HG02571 (cell line): ENCODE data around the gene SLC25A17.
"Not testable (repeated sequence)": the region's sequence is repeated elsewhere in the genome, so short reads cannot be mapped to it uniquely, and the experiment has no call there.

Experiments used
- ATAC-seq: cut with Tn5 transposase; IDR thresholded peaks from one replicate; pipeline ENCODE4 v1.9.1; 2021; ENCODE audit warnings: mild to moderate bottlenecking, moderate library complexity; ENCODE audit not compliant: unreplicated experiment

The SLC25A17 gene, protein sequence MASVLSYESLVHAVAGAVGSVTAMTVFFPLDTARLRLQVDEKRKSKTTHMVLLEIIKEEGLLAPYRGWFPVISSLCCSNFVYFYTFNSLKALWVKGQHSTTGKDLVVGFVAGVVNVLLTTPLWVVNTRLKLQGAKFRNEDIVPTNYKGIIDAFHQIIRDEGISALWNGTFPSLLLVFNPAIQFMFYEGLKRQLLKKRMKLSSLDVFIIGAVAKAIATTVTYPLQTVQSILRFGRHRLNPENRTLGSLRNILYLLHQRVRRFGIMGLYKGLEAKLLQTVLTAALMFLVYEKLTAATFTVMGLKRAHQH

DNA sequence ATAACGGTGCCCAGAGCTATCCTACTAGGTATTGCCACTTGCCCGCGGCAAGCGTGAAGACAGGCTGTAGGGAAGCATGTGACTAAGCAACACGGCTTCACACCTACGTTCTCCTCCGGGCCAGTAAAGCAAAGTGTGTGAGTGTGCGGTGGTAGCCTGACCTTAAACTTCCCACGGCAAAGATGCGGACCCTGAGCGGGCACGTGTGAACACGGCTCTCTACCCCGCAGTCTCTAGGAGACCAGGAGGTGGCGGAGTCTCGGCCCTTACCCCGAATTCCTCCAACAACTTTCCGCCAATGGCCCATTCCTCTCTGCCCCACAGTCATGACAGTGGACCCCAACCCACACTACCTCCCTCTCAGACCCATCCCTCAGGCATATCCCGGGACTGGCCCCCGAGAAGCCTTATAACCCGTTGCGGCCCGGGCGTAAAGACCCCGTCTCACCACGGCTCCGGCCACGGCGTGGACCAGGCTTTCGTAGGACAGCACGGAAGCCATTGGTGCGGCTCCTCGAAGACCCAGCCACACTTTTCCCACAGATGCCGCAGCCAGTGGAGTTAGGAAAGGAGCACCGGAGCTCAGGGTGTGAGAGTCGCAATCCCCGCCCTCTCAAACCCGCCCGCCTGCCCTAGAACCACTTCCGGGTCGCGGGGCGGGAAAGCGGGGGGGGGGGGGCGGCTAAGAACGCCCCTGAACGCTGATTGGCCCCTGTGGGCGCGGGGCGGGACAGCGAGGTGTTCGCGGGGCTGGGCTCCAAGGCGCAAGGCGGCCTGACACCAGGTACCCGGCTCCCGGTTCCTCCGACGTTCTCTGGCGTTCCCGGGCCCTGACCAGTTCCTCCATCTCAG is at the start of gene SLC25A17:
TSS of gene SLC25A17 (minus strand) at position 600 of the 852 bp plus-strand sequence. CDS start at position 502, 98 bp downstream.
- peak; percentile 71 for ATAC-seq

DNA sequence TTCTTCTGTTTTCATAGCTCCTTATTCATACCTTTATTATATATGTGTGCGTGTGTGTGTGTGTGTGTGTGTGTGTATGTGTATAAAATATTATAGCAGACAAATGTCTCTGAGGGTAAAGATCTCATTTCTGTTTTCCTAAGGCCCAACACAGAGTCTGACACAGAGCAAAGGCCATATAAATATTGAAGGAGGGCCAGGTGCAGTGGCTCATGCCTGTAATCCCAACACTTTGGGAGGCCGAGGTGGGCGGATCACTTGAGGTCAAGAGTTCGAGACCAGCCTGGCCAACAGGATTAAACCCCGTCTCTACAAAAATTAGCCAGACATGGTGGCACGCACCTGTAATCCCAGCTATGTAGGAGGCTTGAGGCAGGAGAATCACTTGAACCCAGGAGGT is 49.2 kb upstream of the SLC25A17 start:
- ATAC-seq = not testable (repeated sequence)

- no peak for ATAC-seq
Observed at GRCh38 chr22:40867109-40867508, 48.0 kb upstream of the SLC25A17 start.

- ATAC-seq = no peak
Observed at GRCh38 chr22:40862537-40862936, 43.4 kb upstream of the SLC25A17 start.

GRCh38 chr22:40862013-40862412 is 42.9 kb upstream of the SLC25A17 start, which contains the start of gene DNAJB7:
Gene DNAJB7 (minus strand): TSS chr22:40862113. CDS start chr22:40861994, 119 bp downstream.
- no peak for ATAC-seq

DNA sequence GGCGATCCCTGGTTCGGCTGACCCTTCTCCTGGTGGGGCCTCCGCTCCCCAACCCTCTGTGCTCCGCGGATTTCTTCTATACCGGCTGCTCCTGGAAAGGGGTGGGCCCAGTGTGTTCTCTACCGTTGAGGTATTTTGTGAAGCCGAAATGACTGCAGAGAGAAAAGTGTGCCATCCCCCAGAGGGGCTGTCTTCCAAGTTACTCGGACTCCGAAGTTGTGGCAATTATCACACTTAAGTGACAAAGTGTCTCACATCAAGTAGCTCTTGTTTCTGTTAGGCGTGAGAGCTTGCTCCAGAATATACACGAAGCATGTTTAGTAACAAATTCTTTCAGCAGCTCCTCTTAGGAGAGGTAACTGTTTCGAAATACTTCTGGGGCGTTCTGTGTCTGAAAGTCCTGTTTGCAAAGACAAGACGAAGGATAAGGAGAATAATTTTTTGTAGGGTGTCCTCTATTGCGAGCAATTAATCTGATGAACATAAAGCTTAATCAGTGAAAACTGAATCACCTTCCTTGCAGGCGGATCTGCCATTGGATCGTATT is 38.2 kb upstream of the SLC25A17 start:
- ATAC-seq = no peak

DNA sequence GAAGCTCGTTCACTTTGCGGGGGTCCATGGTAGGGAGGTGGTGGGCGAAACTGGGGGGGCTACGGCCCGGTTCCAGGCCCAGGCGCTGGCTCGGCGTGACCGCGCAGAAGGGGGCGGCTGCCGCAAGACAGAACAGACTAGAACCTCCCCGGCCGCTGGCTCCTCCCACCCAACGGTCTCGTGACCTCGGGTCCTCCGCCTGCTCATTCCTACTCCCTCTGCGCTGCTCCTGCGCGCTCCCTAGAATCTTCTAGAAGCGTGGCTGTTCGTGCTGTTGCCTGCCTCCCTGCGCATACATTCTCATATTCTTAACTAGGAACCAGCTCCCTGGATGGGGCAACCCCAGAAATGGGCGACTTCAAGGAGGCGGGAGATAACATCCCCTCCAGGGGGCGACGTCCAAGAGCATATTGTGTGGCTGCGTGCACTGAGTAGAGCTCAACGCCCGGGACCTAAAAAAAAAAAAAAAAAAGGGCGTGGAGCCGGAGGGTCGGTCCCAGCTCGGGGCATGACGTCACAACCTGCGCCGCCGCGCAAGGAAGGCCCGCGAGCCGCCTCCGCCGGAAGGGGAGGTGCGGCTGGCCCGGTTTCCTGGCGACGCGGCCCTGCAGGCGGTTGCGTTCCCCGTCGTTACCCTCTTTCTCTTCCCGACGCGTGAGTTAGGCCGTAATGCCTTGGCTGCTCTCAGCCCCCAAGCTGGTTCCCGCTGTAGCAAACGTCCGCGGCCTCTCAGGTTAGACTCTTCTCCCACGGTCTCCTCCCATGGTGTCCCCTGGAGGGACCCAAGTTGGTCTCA is 37.6 kb upstream of the SLC25A17 start, which contains the start of the genes ST13 and XPNPEP3:
TSS of gene ST13 (minus strand) at position 127 of the 796 bp plus-strand sequence. CDS start at position 28, 99 bp downstream.
TSS of gene XPNPEP3 (plus strand) at position 636 of the 796 bp plus-strand sequence. CDS start at position 670, 34 bp downstream.
- ATAC-seq = peak; percentile 93

DNA sequence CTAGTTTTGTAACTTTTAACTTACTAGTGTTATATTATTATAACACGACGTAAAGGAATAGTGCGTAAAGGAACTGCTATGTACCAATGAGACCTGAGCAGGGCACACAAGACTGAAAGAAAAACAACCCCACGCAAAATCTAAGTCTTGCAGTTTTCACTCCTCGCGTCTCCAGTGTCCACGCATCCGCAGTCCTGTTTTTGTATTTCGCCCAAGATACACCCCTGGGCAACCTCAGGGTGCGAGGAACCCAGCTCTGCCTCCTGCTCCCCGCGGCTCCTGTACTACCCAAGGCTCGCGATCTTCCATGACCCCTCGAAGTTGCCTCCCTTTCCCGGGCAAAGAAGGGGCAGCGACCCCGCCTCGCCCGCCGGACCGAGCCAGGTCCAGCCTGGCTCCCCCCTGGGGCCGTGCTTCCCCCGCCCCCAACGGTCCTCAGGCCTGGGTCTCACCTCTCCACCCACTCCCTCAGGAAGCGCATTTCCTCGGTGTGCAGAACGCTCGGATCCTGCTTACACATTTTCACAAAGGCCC is 36.9 kb upstream of the SLC25A17 start:
- ATAC-seq = peak; percentile 9

DNA sequence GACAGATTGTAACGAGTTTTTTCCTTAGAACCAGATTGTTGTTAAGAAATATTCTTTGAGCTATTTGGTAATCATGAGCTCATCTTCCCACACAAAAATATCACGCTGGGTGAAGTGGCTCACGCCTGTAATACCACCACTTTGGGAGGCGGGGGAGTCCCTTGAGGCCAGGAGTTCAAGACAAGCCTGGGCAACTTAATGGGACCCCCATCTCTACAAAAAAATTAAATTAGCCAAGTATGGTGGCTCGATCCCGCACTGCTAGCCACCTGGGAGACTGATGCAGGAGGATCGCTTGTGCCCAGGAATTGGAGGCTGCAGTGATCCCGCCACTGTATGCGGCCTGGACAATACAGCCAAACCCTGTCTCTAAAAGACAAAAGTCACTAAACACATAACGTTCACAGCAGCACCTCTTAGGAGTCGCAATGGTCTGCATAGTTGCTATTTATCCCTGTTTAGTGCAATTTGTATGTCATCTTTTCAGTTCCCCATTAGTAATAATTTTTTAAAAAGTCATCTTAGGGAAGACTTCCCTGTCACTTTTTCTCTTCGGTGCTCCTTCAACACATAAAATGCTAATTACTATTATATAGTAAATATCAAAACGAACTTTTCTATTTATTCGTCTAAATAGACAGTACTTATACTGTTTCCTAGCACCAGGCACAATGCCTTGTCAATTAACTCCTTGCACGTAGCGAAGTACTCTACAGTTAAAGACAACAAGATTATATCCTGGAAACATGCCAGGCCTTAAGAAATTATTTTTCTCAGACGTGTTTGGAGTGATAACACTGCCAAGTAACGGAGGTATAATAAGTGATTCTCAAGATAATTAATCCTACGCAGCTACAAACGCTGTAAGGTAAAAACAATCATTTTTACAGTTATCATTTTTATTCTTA is 36.2 kb upstream of the SLC25A17 start:
- no peak for ATAC-seq

DNA sequence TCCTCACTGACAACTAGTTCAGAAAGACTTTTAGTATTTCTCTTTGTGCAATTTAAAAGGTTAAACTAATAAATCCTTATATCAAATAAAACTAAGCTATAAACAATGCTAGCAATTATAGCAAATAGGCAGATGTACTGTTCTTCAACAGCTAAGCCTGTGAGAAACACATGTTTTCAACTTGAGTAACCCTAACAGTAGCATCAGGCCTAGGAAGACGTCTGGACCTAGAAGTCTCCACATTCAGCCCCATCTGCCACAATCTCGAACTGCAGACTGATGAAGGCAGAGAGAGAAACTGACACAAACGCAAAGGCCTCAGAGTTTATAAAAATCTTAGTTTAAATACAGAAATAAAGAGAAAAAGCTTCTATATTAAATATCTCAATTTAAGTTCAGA is 34.8 kb upstream of the SLC25A17 start:
- no peak for ATAC-seq

- no peak for ATAC-seq
Observed at GRCh38 chr22:40853333-40853732, 34.2 kb upstream of the SLC25A17 start.

DNA sequence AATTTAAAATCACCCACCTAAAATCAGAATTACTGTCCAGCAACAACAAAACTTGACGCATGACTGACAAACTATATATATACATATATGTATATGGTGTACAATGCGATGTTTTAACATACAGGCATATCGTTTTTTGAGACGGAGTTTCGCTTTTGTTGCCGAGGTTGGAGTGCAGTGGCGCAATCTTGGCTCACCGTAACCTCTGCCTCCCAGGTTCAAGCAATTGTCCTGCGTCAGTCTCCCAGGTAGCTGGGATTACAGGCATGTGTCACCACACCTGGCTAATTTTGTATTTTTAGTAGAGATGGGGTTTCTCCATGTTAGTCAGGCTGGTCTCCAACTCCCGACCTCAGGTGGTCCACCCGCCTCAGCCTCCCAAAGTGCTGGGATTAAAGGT is 26.7 kb upstream of the SLC25A17 start:
- not testable (repeated sequence) for ATAC-seq

DNA sequence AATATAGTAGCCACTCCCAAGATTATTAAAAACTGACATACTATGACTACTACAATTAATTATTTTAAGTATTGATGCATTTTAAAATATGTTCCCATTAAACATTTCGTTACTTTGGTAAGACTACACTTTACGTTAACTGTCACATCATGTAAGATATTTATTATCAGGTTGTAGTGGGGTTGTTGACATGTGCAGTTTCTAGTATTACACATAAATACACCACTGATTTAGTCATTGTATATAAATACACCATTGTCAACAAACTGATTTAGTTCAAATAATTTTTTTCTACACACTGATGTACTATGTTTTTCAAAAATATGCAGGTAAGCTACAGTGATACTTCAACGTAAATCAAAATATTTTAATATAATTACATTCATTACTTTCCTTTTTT is 25.8 kb upstream of the SLC25A17 start:
- no peak for ATAC-seq

DNA sequence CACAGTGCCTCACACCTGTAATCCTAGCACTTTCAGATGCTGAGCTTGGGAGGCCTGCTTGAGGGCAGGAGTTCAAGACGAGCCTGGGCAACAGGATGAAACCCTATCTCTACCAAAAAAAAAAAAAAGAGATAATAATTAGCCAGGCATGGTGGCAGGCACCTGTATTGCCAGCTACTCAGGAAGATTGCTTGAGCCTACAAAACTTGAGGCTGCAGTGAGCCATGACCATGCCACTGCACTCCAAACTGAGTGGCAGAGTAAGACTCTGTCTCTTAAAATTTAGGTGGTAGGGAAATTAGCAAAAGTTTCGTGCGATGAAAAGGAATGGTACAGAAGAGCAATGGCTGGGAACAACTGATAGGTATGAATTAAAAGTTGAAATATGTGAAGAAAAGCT is 19.3 kb upstream of the SLC25A17 start:
- ATAC-seq = no peak

- no peak for ATAC-seq
Observed at GRCh38 chr22:40834619-40835018, 15.5 kb upstream of the SLC25A17 start.

DNA sequence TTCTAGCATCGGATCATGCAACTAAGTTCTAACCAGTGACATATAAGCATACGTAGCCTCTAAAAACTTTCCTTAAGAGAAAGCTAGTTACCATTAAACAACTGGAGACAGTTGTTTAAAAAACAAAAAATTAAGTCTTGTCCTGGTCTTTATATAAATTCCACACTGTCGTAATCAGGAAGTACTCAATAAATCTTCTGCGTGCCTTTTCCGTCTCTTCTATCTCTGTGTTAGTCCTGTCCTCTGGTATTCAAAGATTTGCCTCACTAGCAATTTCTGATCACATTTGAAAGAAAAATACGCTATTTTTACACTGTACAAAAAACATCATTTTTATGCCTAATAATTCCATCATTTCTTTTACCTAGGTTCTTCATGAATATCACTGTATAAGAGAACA is 10.0 kb upstream of the SLC25A17 start:
- ATAC-seq = no peak

DNA sequence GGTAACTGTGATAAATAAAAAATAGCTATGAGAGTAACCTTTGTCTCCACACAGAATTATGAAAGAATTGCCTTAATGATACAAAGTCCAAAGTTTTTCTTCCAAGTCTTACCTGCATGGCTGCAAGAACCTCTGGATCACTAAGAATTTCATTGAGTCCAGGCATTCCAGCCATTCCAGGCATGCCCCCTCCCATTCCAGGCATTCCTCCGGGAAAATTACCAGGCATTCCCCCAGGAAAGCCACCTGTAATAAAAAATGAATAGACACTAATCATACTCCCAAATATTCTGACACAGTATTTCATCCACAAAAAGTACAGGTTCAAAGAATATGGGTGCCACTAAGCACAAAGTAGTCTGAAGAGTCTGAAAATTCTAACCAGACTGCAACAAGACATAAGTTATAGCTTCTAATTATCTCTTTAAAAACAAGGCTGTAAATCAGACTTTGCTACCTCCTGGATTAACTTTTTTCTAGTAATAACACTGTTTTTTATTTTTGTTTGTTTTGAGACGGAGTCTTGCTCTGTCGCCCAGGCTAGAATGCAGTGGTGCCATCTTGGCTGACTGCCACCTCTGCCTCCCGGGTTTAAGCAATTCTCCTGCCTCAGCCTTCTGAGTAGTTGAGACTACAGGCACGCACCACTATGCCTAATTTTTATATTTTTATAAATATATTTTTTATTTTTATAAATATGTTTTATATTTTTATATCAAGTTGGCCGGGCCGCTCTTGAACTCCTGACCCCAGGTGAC is 8.0 kb upstream of the SLC25A17 start:
- no peak for ATAC-seq

GRCh38 chr22:40826292-40826691 is 7.1 kb upstream of the SLC25A17 start:
- not testable (repeated sequence) for ATAC-seq

- ATAC-seq = no peak
Observed at GRCh38 chr22:40823426-40823825, 4.3 kb upstream of the SLC25A17 start.
